Liver (tissue), 9 donors: Measurements from ENCODE around the gene TNFRSF13B. TPM values are rescaled to one million over a fixed set of nuclear protein-coding genes. Genes with fewer than 3 reads are reported as not detected.

ENCODE experiments used
- DNase-seq: peaks from one replicate; pipeline ENCODE4 v3.0.0-alpha.2; 2017; ENCODE audit warnings: low spot score
- H3K27ac ChIP-seq, 2 donors: one replicate each; pipeline ENCODE4 v1.7.0; 2013; ENCODE audit warnings: inconsistent platforms in 2 of 2, low read length in 2 of 2, control low read depth in 1 of 2, low read depth in 1 of 2, mild to moderate bottlenecking in 1 of 2
- H3K27me3 ChIP-seq, 4 donors: one replicate each; pipeline versions ENCODE4 v1.6.1 to v1.7.0; 2013; ENCODE audit warnings: low read length in 3 of 4, inconsistent platforms in 1 of 4, mild to moderate bottlenecking in 1 of 4, moderate library complexity in 1 of 4; ENCODE audit not compliant: control insufficient read depth in 4 of 4, insufficient read depth in 4 of 4
- H3K36me3 ChIP-seq, 4 donors: one replicate each; pipeline versions ENCODE4 v1.6.1 to v1.7.0; 2013; ENCODE audit warnings: low read length in 3 of 4, mild to moderate bottlenecking in 3 of 4, low read depth in 1 of 4, moderate library complexity in 1 of 4; ENCODE audit not compliant: control insufficient read depth in 4 of 4, insufficient read depth in 3 of 4
- H3K4me1 ChIP-seq, 4 donors: one replicate each; pipeline versions ENCODE4 v1.6.1 to v1.7.0; 2013; ENCODE audit warnings: low read length in 3 of 4, mild to moderate bottlenecking in 3 of 4, moderate library complexity in 1 of 4; ENCODE audit not compliant: control insufficient read depth in 4 of 4, insufficient read depth in 4 of 4
- H3K4me3 ChIP-seq, 3 donors: one replicate each; pipeline versions ENCODE4 v1.6.1 to v1.7.0; 2013; ENCODE audit warnings: low read length in 3 of 3, control low read depth in 1 of 3, low read depth in 1 of 3, mild to moderate bottlenecking in 1 of 3
- H3K9ac ChIP-seq, 2 donors: one replicate each; pipeline ENCODE4 v1.7.0; 2013; ENCODE audit warnings: low read length in 2 of 2, mild to moderate bottlenecking in 2 of 2, moderate library complexity in 2 of 2, control low read depth in 1 of 2, low read depth in 1 of 2
- H3K9me3 ChIP-seq, 4 donors: one replicate each; pipeline versions ENCODE4 v1.6.1 to v1.7.0; 2013; ENCODE audit warnings: low read length in 3 of 4; ENCODE audit not compliant: control insufficient read depth in 4 of 4
- EGR1 ChIP-seq, 2 donors: IDR thresholded peaks; 2 replicates each; pipeline ENCODE4 v1.6.1; 2016 to 2018; ENCODE audit warnings: antibody characterized with exemption in 2 of 2, low read depth in 2 of 2
- FOXA1 ChIP-seq: IDR thresholded peaks from 2 replicates; pipeline ENCODE4 v1.6.1; 2016; ENCODE audit warnings: antibody characterized with exemption
- FOXA2 ChIP-seq: IDR thresholded peaks from 2 replicates; pipeline ENCODE4 v1.6.1; 2016; ENCODE audit warnings: antibody characterized with exemption
- GABPA ChIP-seq, 2 donors: IDR thresholded peaks in 1 of 2; conservative IDR thresholded peaks in 1 of 2; 2 replicates each; pipeline ENCODE4 v1.6.1; 2016; ENCODE audit warnings: antibody characterized with exemption in 2 of 2, mild to moderate bottlenecking in 1 of 2, moderate library complexity in 1 of 2
- HNF4A ChIP-seq, 2 donors: conservative IDR thresholded peaks; 2 replicates each; pipeline ENCODE4 v1.6.1; 2016; ENCODE audit warnings: antibody characterized with exemption in 2 of 2, mild to moderate bottlenecking in 2 of 2
- HNF4G ChIP-seq: IDR thresholded peaks from 2 replicates; pipeline ENCODE4 v1.6.1; 2016; ENCODE audit warnings: antibody characterized with exemption
- JUND ChIP-seq, 2 donors: IDR thresholded peaks; 2 replicates each; pipeline ENCODE4 v1.6.1; 2016; ENCODE audit warnings: antibody characterized with exemption in 2 of 2
- NR2F2 ChIP-seq: IDR thresholded peaks from 2 replicates; pipeline ENCODE4 v1.6.1; 2016; ENCODE audit warnings: antibody characterized with exemption
- RAD21 ChIP-seq, 2 donors: IDR thresholded peaks; 2 replicates each; pipeline ENCODE4 v1.6.1; 2016; ENCODE audit warnings: antibody characterized with exemption in 2 of 2, mild to moderate bottlenecking in 2 of 2
- RXRA ChIP-seq, 2 donors: IDR thresholded peaks; 2 replicates each; pipeline ENCODE4 v1.6.1; 2017 to 2018; ENCODE audit warnings: antibody characterized with exemption in 2 of 2, mild to moderate bottlenecking in 1 of 2
- SP1 ChIP-seq: IDR thresholded peaks from 2 replicates; pipeline ENCODE4 v1.6.1; 2018; ENCODE audit warnings: antibody characterized with exemption, mild to moderate bottlenecking
- TAF1 ChIP-seq: conservative IDR thresholded peaks from 2 replicates; pipeline ENCODE4 v1.6.1; 2016; ENCODE audit warnings: antibody characterized with exemption, mild to moderate bottlenecking
- WGBS: extraction: QIAGEN DNeasy Blood & Tissue Kit; methylation state at CpG from one replicate; pipeline ENCODE4 v1.1.7; 2013; 5-methylcytosine and 5-hydroxymethylcytosine counted together
- polyA plus RNA-seq, 2 donors: library from polyadenylated mRNA; stranded (reverse) in 1 of 2; unstranded in 1 of 2; fragments of 200-250 nt in 1 of 2; fragments of >200 nt in 1 of 2; fragmentation: Nextera tagmentation in 1 of 2; extraction: Ambion mirVana in 1 of 2; gene quantifications; one replicate each; pipeline versions ENCODE4 v1.2.1 to v1.2.3, GENCODE V29; 2013 to 2015
- total RNA-seq, 2 donors: library from RNA; depleted of rRNA; stranded (reverse); fragments of >200 nt; gene quantifications; one replicate each; pipeline ENCODE4 v1.2.3, GENCODE V29; 2014
- TF ChIP-seq, protein P1 (sequence below): fragments of 150-350 bp; IDR thresholded peaks from 2 replicates; pipeline ENCODE4 v1.5.1; 2017; ENCODE audit warnings: improper control_type of control experiment, low read depth, low read length; ENCODE audit not compliant: missing input control
- TF ChIP-seq, protein P2 (sequence below): IDR thresholded peaks from 2 replicates; pipeline ENCODE4 v1.6.1; 2016; ENCODE audit warnings: antibody characterized with exemption
- TF ChIP-seq, protein P3 (sequence below): IDR thresholded peaks from 2 replicates; pipeline ENCODE4 v1.6.1; 2016; ENCODE audit warnings: antibody characterized with exemption
- TF ChIP-seq, protein P4 (sequence below): IDR thresholded peaks from 2 replicates; pipeline ENCODE4 v1.6.1; 2016; ENCODE audit warnings: antibody characterized with exemption, mild to moderate bottlenecking
- donor health status: healthy.
- donor health status: healthy.
- donor health status: healthy.
- donor health status: healthy.
- donor health status: healthy.

Gene TNFRSF13B
- total and polyA plus RNA-seq, 4 donors, result 0.17 to 0.26 TPM; not detected in 2

DNA sequence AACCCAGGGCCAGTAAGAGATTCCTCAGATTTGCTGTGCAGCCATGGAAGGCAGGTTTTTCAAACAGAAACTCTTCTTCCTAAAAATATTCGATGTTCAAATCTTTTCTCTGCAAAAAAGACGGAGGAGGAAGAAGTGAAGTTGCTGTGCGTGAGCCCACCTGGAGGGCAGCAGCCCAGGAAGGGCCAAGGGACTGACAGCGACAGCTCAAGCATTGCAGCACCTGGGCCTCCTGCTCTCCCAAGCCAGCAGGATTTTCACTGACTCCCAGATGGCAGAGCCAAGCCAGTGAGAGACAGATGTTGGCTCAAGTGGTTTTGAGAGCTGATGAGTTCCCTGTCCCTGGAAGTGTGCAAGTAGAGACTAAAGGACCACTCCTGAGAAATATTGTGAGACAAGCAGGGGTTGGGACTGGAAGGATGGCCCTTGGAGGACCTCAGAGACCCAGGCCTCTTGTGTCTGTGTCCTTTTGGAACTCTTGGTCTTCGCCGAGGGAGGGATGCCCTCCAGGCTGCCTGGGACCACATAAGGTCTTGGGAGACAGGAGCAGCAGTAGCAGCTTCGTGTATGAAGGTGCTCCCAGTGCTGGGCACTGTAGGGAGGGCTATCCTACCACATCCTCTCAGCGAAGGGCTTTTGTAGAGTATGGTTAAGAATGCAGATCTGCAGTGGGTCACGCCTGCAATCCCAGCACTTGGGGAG is 29.3 kb upstream of the TNFRSF13B start:
- no peak overlapping the region for H3K4me3 ChIP-seq
- no peaks in the 10 kb centered on the region for H3K36me3 ChIP-seq
- WGBS, result 79% methylated on average over 9 of the region's 9 CpGs
- no peak for TF ChIP-seq RXRA (IDR thresholded peaks at IDR 0.05)
- no peak for DNase-seq
- peak overlapping the region in 1 of 2 donors; percentile 38 for H3K9ac ChIP-seq
- H3K27ac ChIP-seq, result no peak overlapping the region
- no peaks in the 10 kb centered on the region for H3K27me3 ChIP-seq
- H3K4me1 ChIP-seq, result peaks cover 0 to 11% (median 8%) of the 10 kb centered on the region in 4 donors
- no peaks in the 10 kb centered on the region for H3K9me3 ChIP-seq

DNA sequence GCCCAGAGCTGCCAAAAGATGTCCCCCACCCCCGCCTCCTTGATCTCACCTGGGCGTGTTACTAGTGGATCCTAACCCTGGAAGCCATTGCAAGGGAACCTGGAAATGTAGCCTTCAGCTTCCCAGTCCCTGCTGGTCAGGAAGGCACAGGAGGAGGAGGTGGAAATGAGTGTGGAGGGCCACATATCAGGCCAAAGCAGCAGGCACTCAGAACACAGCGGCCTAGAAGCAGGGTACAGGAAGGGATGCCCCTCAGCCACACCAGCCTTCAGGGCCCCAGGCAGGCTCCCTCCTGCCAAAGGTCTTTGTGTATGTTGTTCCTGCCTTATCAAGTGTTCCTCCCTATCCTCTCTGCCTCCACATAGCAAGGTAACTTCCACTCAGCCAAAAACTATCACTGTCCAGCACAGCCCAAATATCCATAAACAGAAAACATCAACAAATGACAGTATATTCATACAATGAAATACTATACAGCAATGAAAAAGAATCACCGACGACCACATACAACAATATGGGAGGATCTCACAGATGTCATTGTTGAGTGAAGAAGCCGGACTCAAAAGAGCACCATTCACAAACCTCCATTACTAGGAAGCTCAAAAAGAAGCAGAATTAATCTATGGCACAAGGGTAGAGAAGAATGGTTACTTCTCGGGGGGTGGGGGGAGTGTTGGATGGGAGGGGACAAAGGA is 28.2 kb upstream of the TNFRSF13B start:
- 89% methylated on average over 7 of the region's 7 CpGs for WGBS
- TF ChIP-seq, protein P1, sequence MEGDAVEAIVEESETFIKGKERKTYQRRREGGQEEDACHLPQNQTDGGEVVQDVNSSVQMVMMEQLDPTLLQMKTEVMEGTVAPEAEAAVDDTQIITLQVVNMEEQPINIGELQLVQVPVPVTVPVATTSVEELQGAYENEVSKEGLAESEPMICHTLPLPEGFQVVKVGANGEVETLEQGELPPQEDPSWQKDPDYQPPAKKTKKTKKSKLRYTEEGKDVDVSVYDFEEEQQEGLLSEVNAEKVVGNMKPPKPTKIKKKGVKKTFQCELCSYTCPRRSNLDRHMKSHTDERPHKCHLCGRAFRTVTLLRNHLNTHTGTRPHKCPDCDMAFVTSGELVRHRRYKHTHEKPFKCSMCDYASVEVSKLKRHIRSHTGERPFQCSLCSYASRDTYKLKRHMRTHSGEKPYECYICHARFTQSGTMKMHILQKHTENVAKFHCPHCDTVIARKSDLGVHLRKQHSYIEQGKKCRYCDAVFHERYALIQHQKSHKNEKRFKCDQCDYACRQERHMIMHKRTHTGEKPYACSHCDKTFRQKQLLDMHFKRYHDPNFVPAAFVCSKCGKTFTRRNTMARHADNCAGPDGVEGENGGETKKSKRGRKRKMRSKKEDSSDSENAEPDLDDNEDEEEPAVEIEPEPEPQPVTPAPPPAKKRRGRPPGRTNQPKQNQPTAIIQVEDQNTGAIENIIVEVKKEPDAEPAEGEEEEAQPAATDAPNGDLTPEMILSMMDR, result no peak
- TF ChIP-seq HNF4A (conservative IDR thresholded peaks at IDR 0.05), result no peak
- no peak for TF ChIP-seq SP1
- TF ChIP-seq HNF4G, result no peak
- TF ChIP-seq, protein P2, sequence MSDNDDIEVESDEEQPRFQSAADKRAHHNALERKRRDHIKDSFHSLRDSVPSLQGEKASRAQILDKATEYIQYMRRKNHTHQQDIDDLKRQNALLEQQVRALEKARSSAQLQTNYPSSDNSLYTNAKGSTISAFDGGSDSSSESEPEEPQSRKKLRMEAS, result no peak
- no peak for TF ChIP-seq NR2F2
- no peak for TF ChIP-seq GABPA (IDR thresholded peaks at IDR 0.05 in 1 of 2, conservative IDR thresholded peaks at IDR 0.05 in 1 of 2)
- TF ChIP-seq, protein P3, sequence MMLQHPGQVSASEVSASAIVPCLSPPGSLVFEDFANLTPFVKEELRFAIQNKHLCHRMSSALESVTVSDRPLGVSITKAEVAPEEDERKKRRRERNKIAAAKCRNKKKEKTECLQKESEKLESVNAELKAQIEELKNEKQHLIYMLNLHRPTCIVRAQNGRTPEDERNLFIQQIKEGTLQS, result no peak
- no peak for TF ChIP-seq FOXA2
- TF ChIP-seq RAD21 (IDR thresholded peaks at IDR 0.05), result no peak
- TF ChIP-seq RXRA (IDR thresholded peaks at IDR 0.05), result no peak
- TF ChIP-seq EGR1 (IDR thresholded peaks at IDR 0.05; ENCODE audit: low read depth in 2 of 2), result no peak

DNA sequence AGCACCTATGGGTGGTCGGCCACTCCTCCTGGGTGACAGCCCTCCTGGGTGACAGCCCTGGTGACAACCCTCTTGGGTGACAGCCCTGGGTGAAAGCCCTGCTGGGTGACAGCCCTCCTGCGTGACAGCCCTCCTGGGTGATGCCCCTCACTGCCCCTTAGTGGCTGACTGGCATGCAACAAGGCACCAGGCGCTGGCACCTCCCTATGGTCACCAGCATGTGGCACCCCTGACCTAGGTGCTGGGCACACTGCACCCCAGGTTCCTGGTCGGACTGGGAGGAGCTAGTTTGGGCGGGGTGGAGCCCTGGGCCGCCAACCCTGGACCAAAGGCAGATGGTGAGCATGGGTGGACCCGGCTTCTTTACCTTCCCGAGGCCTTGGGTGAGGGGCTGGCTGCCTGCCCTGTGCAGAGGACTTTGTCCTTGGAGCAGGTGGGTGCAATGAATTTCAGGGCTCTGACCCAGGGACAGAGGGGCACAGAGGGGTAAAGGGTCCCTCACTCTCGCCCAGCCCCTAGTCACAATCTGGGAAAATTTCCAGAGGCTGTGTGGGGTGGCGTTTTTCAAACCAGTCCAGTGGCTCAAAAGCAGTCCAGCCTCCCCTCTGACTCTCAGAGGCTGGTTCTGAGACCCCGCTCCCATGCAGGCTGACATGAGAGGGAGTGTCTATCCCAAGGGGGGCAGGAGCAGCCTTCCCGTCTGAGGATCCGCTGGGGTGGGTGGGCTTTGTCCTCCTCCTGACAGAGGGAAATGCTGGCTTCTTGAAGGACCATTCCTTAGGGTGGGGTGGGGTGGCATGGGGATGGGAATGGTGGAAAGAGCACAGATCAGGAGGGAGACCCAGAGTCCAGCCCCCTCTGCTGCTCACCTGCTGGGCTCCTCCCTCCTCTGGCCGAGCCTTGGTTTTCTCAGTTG is 25.9 kb upstream of the TNFRSF13B start:
- no peak for DNase-seq
- TF ChIP-seq, protein P4, sequence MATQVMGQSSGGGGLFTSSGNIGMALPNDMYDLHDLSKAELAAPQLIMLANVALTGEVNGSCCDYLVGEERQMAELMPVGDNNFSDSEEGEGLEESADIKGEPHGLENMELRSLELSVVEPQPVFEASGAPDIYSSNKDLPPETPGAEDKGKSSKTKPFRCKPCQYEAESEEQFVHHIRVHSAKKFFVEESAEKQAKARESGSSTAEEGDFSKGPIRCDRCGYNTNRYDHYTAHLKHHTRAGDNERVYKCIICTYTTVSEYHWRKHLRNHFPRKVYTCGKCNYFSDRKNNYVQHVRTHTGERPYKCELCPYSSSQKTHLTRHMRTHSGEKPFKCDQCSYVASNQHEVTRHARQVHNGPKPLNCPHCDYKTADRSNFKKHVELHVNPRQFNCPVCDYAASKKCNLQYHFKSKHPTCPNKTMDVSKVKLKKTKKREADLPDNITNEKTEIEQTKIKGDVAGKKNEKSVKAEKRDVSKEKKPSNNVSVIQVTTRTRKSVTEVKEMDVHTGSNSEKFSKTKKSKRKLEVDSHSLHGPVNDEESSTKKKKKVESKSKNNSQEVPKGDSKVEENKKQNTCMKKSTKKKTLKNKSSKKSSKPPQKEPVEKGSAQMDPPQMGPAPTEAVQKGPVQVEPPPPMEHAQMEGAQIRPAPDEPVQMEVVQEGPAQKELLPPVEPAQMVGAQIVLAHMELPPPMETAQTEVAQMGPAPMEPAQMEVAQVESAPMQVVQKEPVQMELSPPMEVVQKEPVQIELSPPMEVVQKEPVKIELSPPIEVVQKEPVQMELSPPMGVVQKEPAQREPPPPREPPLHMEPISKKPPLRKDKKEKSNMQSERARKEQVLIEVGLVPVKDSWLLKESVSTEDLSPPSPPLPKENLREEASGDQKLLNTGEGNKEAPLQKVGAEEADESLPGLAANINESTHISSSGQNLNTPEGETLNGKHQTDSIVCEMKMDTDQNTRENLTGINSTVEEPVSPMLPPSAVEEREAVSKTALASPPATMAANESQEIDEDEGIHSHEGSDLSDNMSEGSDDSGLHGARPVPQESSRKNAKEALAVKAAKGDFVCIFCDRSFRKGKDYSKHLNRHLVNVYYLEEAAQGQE, result no peak
- TF ChIP-seq RAD21 (IDR thresholded peaks at IDR 0.05) (peak in 1 of 2 donors; percentile 87), RXRA (IDR thresholded peaks at IDR 0.05) (peak in 1 of 2 donors; percentile 15), JUND (IDR thresholded peaks at IDR 0.05) (no peak), FOXA1 (no peak), HNF4A (conservative IDR thresholded peaks at IDR 0.05) (peak in 1 of 2 donors; percentile 57), TAF1 (no peak), FOXA2 (no peak)
- TF ChIP-seq, protein P1, result no peak

More for the DNA sequence above, 28.2 kb upstream of the TNFRSF13B start:
- Histone ChIP-seq H3K9me3 (no peaks in the 10 kb centered on the region), H3K4me1 (peaks cover 0 to 11% (median 8%) of the 10 kb centered on the region in 4 donors), H3K36me3 (no peaks in the 10 kb centered on the region), H3K27ac (no peak overlapping the region), H3K4me3 (no peak overlapping the region), H3K9ac (no peak overlapping the region), H3K27me3 (no peaks in the 10 kb centered on the region)
- no peak for DNase-seq

More for the DNA sequence above, 25.9 kb upstream of the TNFRSF13B start:
- no peaks in the 10 kb centered on the region for H3K9me3 ChIP-seq
- no peak overlapping the region for H3K27ac ChIP-seq
- H3K4me1 ChIP-seq, result peaks cover 0 to 11% (median 8%) of the 10 kb centered on the region in 4 donors
- no peak overlapping the region for H3K4me3 ChIP-seq
- WGBS, result 83% methylated on average over 14 of the region's 14 CpGs
- no peaks in the 10 kb centered on the region for H3K36me3 ChIP-seq
- no peaks in the 10 kb centered on the region for H3K27me3 ChIP-seq
- no peak overlapping the region for H3K9ac ChIP-seq
